Mesothelial cell of epicardium (in vitro differentiated cells): Measurements from ENCODE around the gene TRHDE. TPM values are rescaled to one million over a fixed set of nuclear protein-coding genes. Genes with fewer than 3 reads are reported as not detected.
"Not testable (repeated sequence)": the region's sequence is repeated elsewhere in the genome, so short reads cannot be mapped to it uniquely, and the experiment has no call there.

Source experiments
- DNase-seq, 2 experiments: peaks; one replicate each; pipeline ENCODE4 v3.0.0; 2021; ENCODE audit warnings: low spot score in 2 of 2; ENCODE audit not compliant: unreplicated experiment in 2 of 2
- H3K27ac Mint-ChIP-seq: 2 replicates; pipeline ENCODE4 v1.8.0; 2021; ENCODE audit warnings: mixed read lengths
- H3K27me3 Mint-ChIP-seq: 2 replicates; pipeline ENCODE4 v1.8.0; 2021; ENCODE audit warnings: low read depth, mixed read lengths
- H3K36me3 Mint-ChIP-seq: 2 replicates; pipeline ENCODE4 v1.8.0; 2021; ENCODE audit warnings: mixed read lengths
- H3K4me1 Mint-ChIP-seq: 2 replicates; pipeline ENCODE4 v1.8.0; 2021; ENCODE audit warnings: mixed read lengths
- H3K4me3 Mint-ChIP-seq: 2 replicates; pipeline ENCODE4 v1.8.0; 2021; ENCODE audit warnings: mild to moderate bottlenecking, moderate library complexity, mixed read lengths
- H3K9me3 Mint-ChIP-seq: 2 replicates; pipeline ENCODE4 v1.8.0; 2021; ENCODE audit warnings: mixed read lengths
- total RNA-seq: library from RNA; stranded (reverse); gene quantifications from 3 replicates; pipeline ENCODE4 v1.2.1, GENCODE V29; 2021
- TF ChIP-seq, protein P1 (sequence below): fragments of 200-600 bp; sonication (generic); IDR thresholded peaks from one replicate; pipeline ENCODE4 v1.5.0; 2021; ENCODE audit warnings: antibody characterized with exemption; ENCODE audit not compliant: unreplicated experiment

The TRHDE gene
- total RNA-seq, 1 donor from 2014 or later, result 1.0 TPM

DNA sequence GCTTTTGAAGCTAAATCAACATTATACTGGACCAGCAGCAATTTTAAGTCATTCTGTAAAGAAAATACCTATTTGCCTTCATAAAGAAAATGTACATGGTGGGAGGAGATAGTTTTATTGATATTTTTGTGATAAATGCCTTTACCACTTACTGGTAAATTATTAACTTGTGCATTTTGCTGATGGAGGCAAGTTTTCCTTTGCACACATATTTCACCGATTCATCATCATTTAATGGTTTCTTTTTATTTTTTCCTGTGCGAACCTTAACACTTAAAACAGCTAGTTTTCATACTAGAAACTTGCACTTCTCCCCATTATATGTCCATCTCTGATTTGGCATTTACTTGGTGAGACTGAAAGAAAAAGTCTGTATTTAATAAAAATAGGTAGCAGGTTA lies 239.3 kb downstream of the TRHDE start:
- H3K36me3 Mint-ChIP-seq, result no peaks in the 10 kb centered on the region
- H3K9me3 Mint-ChIP-seq, result peaks cover 6% of the 10 kb centered on the region
- peaks cover 5% of the 10 kb centered on the region for H3K4me1 Mint-ChIP-seq
- no peaks in the 10 kb centered on the region for H3K27me3 Mint-ChIP-seq
- DNase-seq, result no peak
- TF ChIP-seq, protein P1, sequence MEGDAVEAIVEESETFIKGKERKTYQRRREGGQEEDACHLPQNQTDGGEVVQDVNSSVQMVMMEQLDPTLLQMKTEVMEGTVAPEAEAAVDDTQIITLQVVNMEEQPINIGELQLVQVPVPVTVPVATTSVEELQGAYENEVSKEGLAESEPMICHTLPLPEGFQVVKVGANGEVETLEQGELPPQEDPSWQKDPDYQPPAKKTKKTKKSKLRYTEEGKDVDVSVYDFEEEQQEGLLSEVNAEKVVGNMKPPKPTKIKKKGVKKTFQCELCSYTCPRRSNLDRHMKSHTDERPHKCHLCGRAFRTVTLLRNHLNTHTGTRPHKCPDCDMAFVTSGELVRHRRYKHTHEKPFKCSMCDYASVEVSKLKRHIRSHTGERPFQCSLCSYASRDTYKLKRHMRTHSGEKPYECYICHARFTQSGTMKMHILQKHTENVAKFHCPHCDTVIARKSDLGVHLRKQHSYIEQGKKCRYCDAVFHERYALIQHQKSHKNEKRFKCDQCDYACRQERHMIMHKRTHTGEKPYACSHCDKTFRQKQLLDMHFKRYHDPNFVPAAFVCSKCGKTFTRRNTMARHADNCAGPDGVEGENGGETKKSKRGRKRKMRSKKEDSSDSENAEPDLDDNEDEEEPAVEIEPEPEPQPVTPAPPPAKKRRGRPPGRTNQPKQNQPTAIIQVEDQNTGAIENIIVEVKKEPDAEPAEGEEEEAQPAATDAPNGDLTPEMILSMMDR, result no peak
- no peak overlapping the region for H3K27ac Mint-ChIP-seq
- H3K4me3 Mint-ChIP-seq, result no peak overlapping the region

DNA sequence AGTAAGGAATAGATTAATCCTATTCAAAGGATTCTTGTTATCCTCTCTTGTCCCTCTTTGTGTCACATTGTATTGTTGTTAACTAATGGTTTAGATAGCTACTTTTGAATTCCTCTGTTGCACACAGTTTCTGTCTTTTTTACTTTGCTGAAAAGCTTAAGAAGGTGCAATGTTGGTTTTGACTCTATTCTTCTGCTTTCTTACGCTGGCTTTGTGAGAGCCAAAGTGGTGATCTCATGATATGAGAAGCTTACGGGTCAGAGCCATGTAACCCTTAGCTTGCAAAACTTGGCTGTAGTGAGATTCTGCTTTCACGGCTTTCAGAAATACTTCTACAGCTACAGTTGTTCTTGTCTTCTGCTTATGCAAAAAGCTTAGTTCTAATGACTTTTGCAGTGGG lies 239.7 kb downstream of the TRHDE start:
- Mint-ChIP-seq H3K4me3 (no peak overlapping the region), H3K27ac (no peak overlapping the region), H3K4me1 (peaks cover 5% of the 10 kb centered on the region), H3K27me3 (no peaks in the 10 kb centered on the region), H3K9me3 (peaks cover 6% of the 10 kb centered on the region), H3K36me3 (no peaks in the 10 kb centered on the region)
- DNase-seq, result no peak
- TF ChIP-seq, protein P1, result no peak

DNA sequence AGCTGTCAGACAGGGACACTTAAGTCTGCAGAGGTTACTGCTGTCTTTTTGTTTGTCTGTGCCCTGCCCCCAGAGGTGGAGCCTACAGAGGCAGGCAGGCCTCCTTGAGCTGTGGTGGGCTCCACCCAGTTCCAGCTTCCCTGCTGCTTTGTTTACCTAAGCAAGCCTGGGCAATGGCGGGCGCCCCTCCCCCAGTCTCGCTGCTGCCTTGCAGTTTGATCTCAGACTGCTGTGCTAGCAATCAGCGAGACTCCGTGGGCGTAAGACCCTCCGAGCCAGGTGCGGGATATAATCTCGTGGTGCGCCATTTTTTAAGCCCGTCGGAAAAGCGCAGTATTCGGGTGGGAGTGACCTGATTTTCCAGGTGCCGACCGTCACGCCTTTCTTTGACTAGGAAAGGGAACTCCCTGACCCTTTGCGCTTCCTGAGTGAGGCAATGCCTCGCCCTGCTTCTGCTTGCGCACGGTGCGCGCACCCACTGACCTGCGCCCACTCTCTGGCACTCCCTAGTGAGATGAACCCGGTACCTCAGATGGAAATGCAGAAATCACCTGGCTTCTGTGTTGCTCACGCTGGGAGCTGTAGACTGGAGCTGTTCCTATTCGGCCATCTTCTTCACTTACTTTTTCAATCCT lies 248.0 kb downstream of the TRHDE start:
- H3K27me3 Mint-ChIP-seq, H3K36me3 Mint-ChIP-seq, H3K9me3 Mint-ChIP-seq, H3K4me3 Mint-ChIP-seq, DNase-seq, H3K27ac Mint-ChIP-seq: not testable (repeated sequence)
- peaks cover 14% of the 10 kb centered on the region for H3K4me1 Mint-ChIP-seq

DNA sequence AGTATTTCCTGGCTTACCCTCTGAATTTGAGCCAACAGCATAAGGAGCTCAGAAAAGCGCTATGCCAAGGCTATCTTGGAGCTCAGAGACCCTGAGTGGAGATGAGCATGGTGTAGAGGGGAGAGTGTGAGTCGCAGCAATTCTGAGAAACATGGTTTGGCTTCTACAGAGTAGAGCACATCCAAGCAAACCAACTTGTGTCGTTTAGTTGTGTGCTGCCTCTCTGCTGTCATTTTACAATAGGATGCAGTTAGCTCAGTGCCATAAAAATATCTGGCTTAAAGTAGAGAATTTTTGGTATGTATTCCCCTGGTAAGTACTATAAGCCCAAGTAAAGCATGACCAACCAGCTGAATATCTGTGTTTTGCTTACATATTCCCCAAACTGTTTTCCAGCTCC lies 249.2 kb downstream of the TRHDE start:
- no peaks in the 10 kb centered on the region for H3K9me3 Mint-ChIP-seq
- no peaks in the 10 kb centered on the region for H3K36me3 Mint-ChIP-seq
- DNase-seq, result no peak
- H3K4me1 Mint-ChIP-seq, result peaks cover 14% of the 10 kb centered on the region
- TF ChIP-seq, protein P1, result no peak
- no peaks in the 10 kb centered on the region for H3K27me3 Mint-ChIP-seq
- no peak overlapping the region for H3K27ac Mint-ChIP-seq
- H3K4me3 Mint-ChIP-seq, result no peak overlapping the region

DNA sequence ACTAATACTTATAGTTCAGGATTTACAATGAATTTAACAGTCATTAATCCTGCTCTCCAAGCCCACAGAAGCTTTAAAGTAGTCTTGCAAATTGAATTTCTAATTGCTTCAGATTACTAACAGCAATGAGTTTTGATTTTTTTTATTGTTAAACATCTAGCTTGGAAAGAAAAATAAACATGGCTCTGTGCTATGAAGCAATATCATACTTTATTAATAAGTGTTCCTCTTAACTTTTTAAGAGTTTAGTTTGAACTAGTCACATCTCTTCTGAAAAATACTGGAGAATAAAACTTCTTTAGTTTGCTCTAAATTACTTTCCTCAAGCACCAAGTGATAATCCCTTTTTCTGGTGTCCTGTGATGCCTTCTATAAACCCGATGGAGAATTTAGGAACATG lies 250.2 kb downstream of the TRHDE start:
- Mint-ChIP-seq H3K27ac (no peak overlapping the region), H3K9me3 (no peaks in the 10 kb centered on the region), H3K4me3 (no peak overlapping the region), H3K4me1 (peaks cover 14% of the 10 kb centered on the region), H3K36me3 (no peaks in the 10 kb centered on the region), H3K27me3 (no peaks in the 10 kb centered on the region)
- TF ChIP-seq, protein P1, result no peak
- DNase-seq, result no peak

DNA sequence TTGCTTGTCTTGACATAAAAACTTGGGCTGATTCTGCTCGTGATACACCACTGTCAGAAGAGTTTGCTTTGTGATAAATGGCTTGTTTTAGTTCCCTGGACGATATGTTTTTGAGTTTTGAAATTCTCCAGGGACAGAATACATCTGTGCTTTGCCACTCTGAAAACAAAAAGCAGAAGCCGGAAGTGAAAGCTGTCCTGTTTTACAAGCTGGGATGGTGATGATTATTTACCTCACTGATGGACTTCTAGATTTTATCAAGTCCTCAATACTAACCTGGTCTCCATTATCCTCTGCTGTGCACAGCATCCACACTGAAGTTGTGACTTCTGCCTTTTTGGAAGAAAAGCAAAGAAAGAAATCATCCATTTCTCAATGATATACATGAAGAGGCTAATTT lies 251.6 kb downstream of the TRHDE start:
- H3K9me3 Mint-ChIP-seq, result no peaks in the 10 kb centered on the region
- H3K27ac Mint-ChIP-seq, result no peak overlapping the region
- peaks cover 14% of the 10 kb centered on the region for H3K4me1 Mint-ChIP-seq
- H3K4me3 Mint-ChIP-seq, result no peak overlapping the region
- TF ChIP-seq, protein P1, result no peak
- no peak for DNase-seq
- H3K27me3 Mint-ChIP-seq, result no peaks in the 10 kb centered on the region
- no peaks in the 10 kb centered on the region for H3K36me3 Mint-ChIP-seq
